Lower leg skin (tissue), 4 donors: ENCODE results near the gene TUBAL3. TPM values are rescaled to one million over a fixed set of nuclear protein-coding genes. Genes with fewer than 3 reads are reported as not detected.

Source experiments
- DNase-seq, 2 donors: peaks; one replicate each; pipeline ENCODE4 v3.0.0-alpha.2; 2019; ENCODE audit warnings: low spot score in 2 of 2
- H3K4me3 ChIP-seq: fragments of 200-600 bp; sonication (generic); 2 replicates; pipeline ENCODE4 v1.5.1; 2017; ENCODE audit warnings: mild to moderate bottlenecking, low read depth; ENCODE audit not compliant: poor library complexity, severe bottlenecking
- CTCF ChIP-seq, 3 donors: fragments of 450-650 bp; IDR thresholded peaks; one replicate each; pipeline ENCODE4 v1.5.1; 2016; ENCODE audit warnings: antibody characterized with exemption in 3 of 3, mild to moderate bottlenecking in 3 of 3, moderate library complexity in 2 of 3
- POLR2A ChIP-seq, 2 donors: fragments of 450-650 bp; IDR thresholded peaks; one replicate each; pipeline ENCODE4 v1.6.1; 2016 to 2017; ENCODE audit warnings: antibody characterized with exemption in 2 of 2, mild to moderate bottlenecking in 1 of 2, moderate library complexity in 1 of 2
- WGBS, 2 donors: methylation state at CpG; one replicate each; pipeline ENCODE4 v1.1.5; 2018; 5-methylcytosine and 5-hydroxymethylcytosine counted together
- intact Hi-C: fragments of 100-400 bp; cut with DNase I; formaldehyde crosslinking; loops from one replicate; pipeline ENCODE4 v1.15.0; 2023; ENCODE audit warnings: low total_unique reads
- total RNA-seq, 4 donors: library from RNA; depleted of rRNA; stranded (reverse); fragments of >200 nt; gene quantifications; one replicate each; pipeline ENCODE4 v1.1.0, GENCODE V29; 2016

TUBAL3 gene
- total RNA-seq, 4 donors from 2014 or later: 0.93 to 1.0 TPM; not detected in 2

- WGBS, 2 donors: 80 to 82% methylated on average over 6 of the region's 6 CpGs
- DNase-seq: no peak
- H3K4me3 ChIP-seq: no peak overlapping the region
- intact Hi-C loops: no loop called here
- TF ChIP-seq POLR2A (IDR thresholded peaks at IDR 0.05) (no peak), CTCF (IDR thresholded peaks at IDR 0.05) (no peak)
Measured at GRCh38 chr10:5399332-5399731, 5.3 kb downstream of the TUBAL3 start.

GRCh38 chr10:5396556-5397300 lies 7.9 kb downstream of the TUBAL3 start:
- no peak for TF ChIP-seq CTCF (IDR thresholded peaks at IDR 0.05)
- TF ChIP-seq POLR2A (IDR thresholded peaks at IDR 0.05): no peak
- 68 to 79% methylated on average over 12 of the region's 12 CpGs for WGBS, 2 donors
- no peak for DNase-seq
- intact Hi-C loops: no loop called here
- no peak overlapping the region for H3K4me3 ChIP-seq

GRCh38 chr10:5395168-5395567 lies 9.5 kb downstream of the TUBAL3 start:
- WGBS, 2 donors: 88 to 89% methylated on average over 18 of the region's 18 CpGs
- no peak overlapping the region for H3K4me3 ChIP-seq
- intact Hi-C loops: no loop called here
- TF ChIP-seq POLR2A (IDR thresholded peaks at IDR 0.05): no peak
- no peak for TF ChIP-seq CTCF (IDR thresholded peaks at IDR 0.05)
- DNase-seq: no peak

GRCh38 chr10:5393529-5393928 lies 11.1 kb downstream of the TUBAL3 start:
- intact Hi-C loops: no loop called here
- H3K4me3 ChIP-seq: no peak overlapping the region
- no peak for DNase-seq
- WGBS, 2 donors: 91 to 97% methylated on average over 12 to 14 of the region's 14 CpGs
- TF ChIP-seq CTCF (IDR thresholded peaks at IDR 0.05) (no peak), POLR2A (IDR thresholded peaks at IDR 0.05) (no peak)

GRCh38 chr10:5391790-5392189 lies 12.8 kb downstream of the TUBAL3 start:
- WGBS, 2 donors: 86 to 88% methylated on average over 3 of the region's 3 CpGs
- TF ChIP-seq CTCF (IDR thresholded peaks at IDR 0.05): no peak
- TF ChIP-seq POLR2A (IDR thresholded peaks at IDR 0.05): no peak
- H3K4me3 ChIP-seq: no peak overlapping the region
- DNase-seq: no peak
- intact Hi-C loops: no loop called here
